Stimulated activated CD4-positive, alpha-beta T cell treated with anti-CD3 and anti-CD28 coated beads, Interleukin-1b, Interleukin-23, amount 100 ng/mL, for 24 hours (primary cell): ENCODE data around the gene PFN3.

ENCODE experiments used
- DNase-seq, 4 experiments: peaks; one replicate each; pipeline ENCODE4 v3.0.0-alpha.2; 2020; ENCODE audit warnings: low read depth in 4 of 4, low spot score in 1 of 4

PFN3 gene

GRCh38 chr5:177438468-177438867 lies 38.0 kb upstream of the PFN3 start:
- no peak for DNase-seq

- DNase-seq = no peak
Observed at GRCh38 chr5:177437623-177438022, 37.2 kb upstream of the PFN3 start.

- no peak for DNase-seq
Observed at GRCh38 chr5:177435847-177436536, 35.5 kb upstream of the PFN3 start.

GRCh38 chr5:177434942-177435738 lies 34.7 kb upstream of the PFN3 start:
- DNase-seq = no peak

- peak in 1 of 4 experiments; percentile 71 for DNase-seq
Observed at GRCh38 chr5:177434437-177434836, 34.0 kb upstream of the PFN3 start.

GRCh38 chr5:177433658-177434217 lies 33.3 kb upstream of the PFN3 start:
- no peak for DNase-seq

GRCh38 chr5:177432839-177433657 lies 32.6 kb upstream of the PFN3 start:
- DNase-seq = no peak

GRCh38 chr5:177432143-177432838 lies 31.8 kb upstream of the PFN3 start:
- no peak for DNase-seq

GRCh38 chr5:177431317-177432142 lies 31.1 kb upstream of the PFN3 start:
- DNase-seq = peak in 2 of 4 experiments; percentile 53 to 64

GRCh38 chr5:177430972-177431316 lies 30.5 kb upstream of the PFN3 start:
- DNase-seq = no peak

GRCh38 chr5:177430140-177430951 lies 29.9 kb upstream of the PFN3 start:
- no peak for DNase-seq

- peak in 3 of 4 experiments; percentile 66 to 89 (median 75) for DNase-seq
Observed at GRCh38 chr5:177429248-177430040, 29.0 kb upstream of the PFN3 start.

- DNase-seq = no peak
Observed at GRCh38 chr5:177428574-177429217, 28.2 kb upstream of the PFN3 start.

GRCh38 chr5:177427919-177428573 lies 27.6 kb upstream of the PFN3 start:
- no peak for DNase-seq

- DNase-seq = no peak
Observed at GRCh38 chr5:177427211-177427822, 26.9 kb upstream of the PFN3 start.

- DNase-seq = peak in 1 of 4 experiments; percentile 50
Observed at GRCh38 chr5:177426566-177427210, 26.2 kb upstream of the PFN3 start, which contains the start of gene GRK6. GRK6 (plus strand) TSS chr5:177426676; CDS start chr5:177426846, 170 bp downstream.
